H9 (cell line): ENCODE measurements around the gene S100A2. TPM values are rescaled to one million over a fixed set of nuclear protein-coding genes. Genes with fewer than 3 reads are reported as not detected.

Source experiments
- DNase-seq: peaks from one replicate; pipeline ENCODE4 v3.0.0-alpha.2; 2017
- H2AFZ ChIP-seq: one replicate; pipeline ENCODE4 v1.6.1; 2013; ENCODE audit warnings: mild to moderate bottlenecking, low read length, control low read depth, moderate library complexity
- H2AK5ac ChIP-seq: 2 replicates; pipeline ENCODE4 v1.6.1; 2013; ENCODE audit warnings: low read length, control low read depth, mixed read lengths; ENCODE audit not compliant: insufficient read length
- H2BK120ac ChIP-seq: one replicate; pipeline ENCODE4 v1.6.1; 2013; ENCODE audit warnings: low read depth, mild to moderate bottlenecking, low read length, control low read depth, inconsistent platforms; ENCODE audit not compliant: poor library complexity, severe bottlenecking
- H2BK12ac ChIP-seq: 2 replicates; pipeline ENCODE4 v1.6.1; 2013; ENCODE audit warnings: low read length, control low read depth, mixed read lengths, low read depth; ENCODE audit not compliant: insufficient read length
- H2BK15ac ChIP-seq: 2 replicates; pipeline ENCODE4 v1.6.1; 2013; ENCODE audit warnings: low read depth, low read length, control low read depth
- H2BK20ac ChIP-seq: one replicate; pipeline ENCODE4 v1.6.1; 2013; ENCODE audit warnings: low read depth, mild to moderate bottlenecking, low read length, control low read depth, inconsistent platforms; ENCODE audit not compliant: poor library complexity, severe bottlenecking
- H2BK5ac ChIP-seq: 2 replicates; pipeline ENCODE4 v1.6.1; 2013; ENCODE audit warnings: low read length, control low read depth, mixed read lengths; ENCODE audit not compliant: insufficient read length
- H3K14ac ChIP-seq: 2 replicates; pipeline ENCODE4 v1.6.1; 2013; ENCODE audit warnings: low read length, control low read depth; ENCODE audit not compliant: insufficient read depth
- H3K18ac ChIP-seq: 2 replicates; pipeline ENCODE4 v1.6.1; 2013; ENCODE audit warnings: low read depth, mild to moderate bottlenecking, mixed read lengths, low read length, control low read depth; ENCODE audit not compliant: insufficient read length
- H3K23ac ChIP-seq: 2 replicates; pipeline ENCODE4 v1.6.1; 2013; ENCODE audit warnings: low read length, control low read depth, mixed read lengths, low read depth; ENCODE audit not compliant: insufficient read length
- H3K23me2 ChIP-seq: 2 replicates; pipeline ENCODE4 v1.6.1; 2013; ENCODE audit warnings: low read depth, mild to moderate bottlenecking, mixed read lengths, low read length, control low read depth; ENCODE audit not compliant: insufficient read length, poor library complexity, severe bottlenecking
- H3K27ac ChIP-seq: 2 replicates; pipeline ENCODE4 v1.5.1; 2013; ENCODE audit warnings: low read length, control low read depth, mixed read lengths, low read depth; ENCODE audit not compliant: insufficient read length
- H3K27me3 ChIP-seq: 2 replicates; pipeline ENCODE4 v1.6.1; 2013; ENCODE audit warnings: low read length, control low read depth, inconsistent platforms; ENCODE audit not compliant: insufficient read depth
- H3K4ac ChIP-seq: 2 replicates; pipeline ENCODE4 v1.6.1; 2013; ENCODE audit warnings: low read depth, mild to moderate bottlenecking, control low read depth, inconsistent platforms, low read length, moderate library complexity
- H3K4me1 ChIP-seq: 2 replicates; pipeline ENCODE4 v1.6.1; 2013; ENCODE audit warnings: low read length, control low read depth, inconsistent platforms; ENCODE audit not compliant: insufficient read depth
- H3K4me2 ChIP-seq: 2 replicates; pipeline ENCODE4 v1.6.1; 2013; ENCODE audit warnings: low read length, control low read depth, mixed read lengths; ENCODE audit not compliant: insufficient read length, insufficient read depth
- H3K56ac ChIP-seq: 2 replicates; pipeline ENCODE4 v1.6.1; 2013; ENCODE audit warnings: low read depth, mild to moderate bottlenecking, mixed read lengths, low read length, control low read depth; ENCODE audit not compliant: insufficient read length
- H3K79me1 ChIP-seq: 2 replicates; pipeline ENCODE4 v1.6.1; 2013; ENCODE audit warnings: low read depth, mild to moderate bottlenecking, moderate library complexity, low read length, control low read depth, inconsistent platforms; ENCODE audit not compliant: insufficient read depth, poor library complexity, severe bottlenecking
- H3K79me2 ChIP-seq: 2 replicates; pipeline ENCODE4 v1.6.1; 2013; ENCODE audit warnings: low read length, control low read depth, inconsistent platforms; ENCODE audit not compliant: insufficient read depth
- H3K9ac ChIP-seq: 2 replicates; pipeline ENCODE4 v1.6.1; 2013; ENCODE audit warnings: low read length, control low read depth, mixed read lengths; ENCODE audit not compliant: insufficient read length; ENCODE audit errors: extremely low read depth
- H3K9me3 ChIP-seq: one replicate; pipeline ENCODE4 v1.6.1; 2013; ENCODE audit warnings: low read depth, low read length, inconsistent platforms; ENCODE audit not compliant: control insufficient read depth
- H3T11ph ChIP-seq: one replicate; pipeline ENCODE4 v1.6.1; 2013; ENCODE audit warnings: mild to moderate bottlenecking, low read length, control low read depth, inconsistent platforms
- H4K20me1 ChIP-seq: one replicate; pipeline ENCODE4 v1.6.1; 2013; ENCODE audit not compliant: control insufficient read depth, insufficient read length, insufficient read depth
- H4K5ac ChIP-seq: 2 replicates; pipeline ENCODE4 v1.6.1; 2013; ENCODE audit warnings: low read depth, mild to moderate bottlenecking, mixed read lengths, low read length, control low read depth; ENCODE audit not compliant: insufficient read length
- H4K8ac ChIP-seq: replicated peaks from 2 replicates; pipeline ENCODE4 v1.6.1; 2013; ENCODE audit warnings: low read length, control low read depth, mixed read lengths, low read depth; ENCODE audit not compliant: insufficient read length
- H4K91ac ChIP-seq: 2 replicates; pipeline ENCODE4 v1.6.1; 2013; ENCODE audit warnings: low read depth, mild to moderate bottlenecking, moderate library complexity, mixed read lengths, low read length, control low read depth; ENCODE audit not compliant: insufficient read length
- H3K27ac Mint-ChIP-seq, 3 experiments: 2 replicates in 2 of 3; 3 replicates in 1 of 3; pipeline ENCODE4 v1.8.0; 2020 to 2021; ENCODE audit warnings: mixed read lengths in 3 of 3, mild to moderate bottlenecking in 1 of 3, moderate library complexity in 1 of 3
- H3K27me3 Mint-ChIP-seq: 2 replicates; pipeline ENCODE4 v1.8.0; 2021; ENCODE audit warnings: low read depth, mild to moderate bottlenecking, moderate library complexity, mixed read lengths
- H3K36me3 Mint-ChIP-seq, 3 experiments: 2 replicates in 2 of 3; 3 replicates in 1 of 3; pipeline ENCODE4 v1.8.0; 2020 to 2021; ENCODE audit warnings: low read depth in 3 of 3, mixed read lengths in 3 of 3; ENCODE audit not compliant: insufficient read depth in 1 of 3
- H3K4me1 Mint-ChIP-seq, 2 experiments: 2 replicates each; pipeline ENCODE4 v1.8.0; 2020; ENCODE audit warnings: mixed read lengths in 2 of 2
- H3K4me3 Mint-ChIP-seq, 2 experiments: 2 replicates in 1 of 2; 3 replicates in 1 of 2; pipeline ENCODE4 v1.8.0; 2020 to 2021; ENCODE audit warnings: mild to moderate bottlenecking in 2 of 2, mixed read lengths in 2 of 2, moderate library complexity in 1 of 2
- H3K9me3 Mint-ChIP-seq, 2 experiments: 2 replicates in 1 of 2; 3 replicates in 1 of 2; pipeline ENCODE4 v1.8.0; 2020; ENCODE audit warnings: mild to moderate bottlenecking in 2 of 2, mixed read lengths in 2 of 2, moderate library complexity in 1 of 2
- WGBS: extraction: QIAGEN DNeasy Blood & Tissue Kit; methylation state at CpG from one replicate; pipeline ENCODE4 v1.1.7; 2013; ENCODE audit warnings: missing lambda C conversion rate, low lambda C conversion rate, mixed read lengths; ENCODE audit not compliant: insufficient read length; ENCODE audit errors: extremely low coverage; 5-methylcytosine and 5-hydroxymethylcytosine counted together
- total RNA-seq: library from RNA; stranded (reverse); gene quantifications from 2 replicates; pipeline ENCODE4 v1.2.1, GENCODE V29; 2021
- TF ChIP-seq, protein P1 (sequence below): fragments of 200-600 bp; sonication (generic); conservative IDR thresholded peaks from 3 replicates; pipeline ENCODE4 v1.8.0; 2021; ENCODE audit warnings: antibody characterized with exemption, mild to moderate bottlenecking

S100A2 gene
- total RNA-seq, 1 experiment from 2014 or later: 0.57 TPM

DNA sequence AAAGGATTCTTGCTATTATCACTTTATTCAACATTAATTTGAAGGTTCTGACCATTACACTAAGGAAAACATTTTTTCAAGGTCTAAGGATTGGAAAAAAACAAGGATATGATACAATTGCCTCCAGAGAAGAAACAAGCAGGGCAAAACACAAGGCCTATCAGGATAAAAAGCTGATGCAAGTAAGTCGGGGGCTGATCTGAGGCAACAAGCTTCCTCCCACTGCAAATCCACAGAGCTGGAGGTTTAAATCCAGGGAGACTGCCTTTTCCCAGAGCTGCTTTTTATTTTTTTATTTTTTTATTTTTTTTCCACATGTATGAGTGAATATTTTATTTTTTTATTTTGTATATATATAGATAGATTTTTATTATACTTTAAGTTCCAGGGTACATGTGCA is 19.4 kb upstream of the S100A2 start:
- H4K91ac ChIP-seq: no peak overlapping the region
- H4K20me1 ChIP-seq: no peaks in the 10 kb centered on the region
- H3K14ac ChIP-seq: no peak overlapping the region
- H2BK12ac ChIP-seq: no peak overlapping the region
- no peak for DNase-seq
- no peaks in the 10 kb centered on the region for H3K79me1 ChIP-seq
- H3K36me3 Mint-ChIP-seq: no peaks in the 10 kb centered on the region
- no peak overlapping the region for H3K18ac ChIP-seq
- H3K4me1 ChIP-seq: no peaks in the 10 kb centered on the region; the same call in 1 of the 2 replicates
- no peak overlapping the region for H3K23ac ChIP-seq
- H3K27me3 Mint-ChIP-seq: no peaks in the 10 kb centered on the region; the same call in 1 of the 2 replicates
- no peak overlapping the region for H3K27ac ChIP-seq
- no peak overlapping the region for H2BK15ac ChIP-seq
- H3K9ac ChIP-seq: no peak overlapping the region
- TF ChIP-seq, protein P1, sequence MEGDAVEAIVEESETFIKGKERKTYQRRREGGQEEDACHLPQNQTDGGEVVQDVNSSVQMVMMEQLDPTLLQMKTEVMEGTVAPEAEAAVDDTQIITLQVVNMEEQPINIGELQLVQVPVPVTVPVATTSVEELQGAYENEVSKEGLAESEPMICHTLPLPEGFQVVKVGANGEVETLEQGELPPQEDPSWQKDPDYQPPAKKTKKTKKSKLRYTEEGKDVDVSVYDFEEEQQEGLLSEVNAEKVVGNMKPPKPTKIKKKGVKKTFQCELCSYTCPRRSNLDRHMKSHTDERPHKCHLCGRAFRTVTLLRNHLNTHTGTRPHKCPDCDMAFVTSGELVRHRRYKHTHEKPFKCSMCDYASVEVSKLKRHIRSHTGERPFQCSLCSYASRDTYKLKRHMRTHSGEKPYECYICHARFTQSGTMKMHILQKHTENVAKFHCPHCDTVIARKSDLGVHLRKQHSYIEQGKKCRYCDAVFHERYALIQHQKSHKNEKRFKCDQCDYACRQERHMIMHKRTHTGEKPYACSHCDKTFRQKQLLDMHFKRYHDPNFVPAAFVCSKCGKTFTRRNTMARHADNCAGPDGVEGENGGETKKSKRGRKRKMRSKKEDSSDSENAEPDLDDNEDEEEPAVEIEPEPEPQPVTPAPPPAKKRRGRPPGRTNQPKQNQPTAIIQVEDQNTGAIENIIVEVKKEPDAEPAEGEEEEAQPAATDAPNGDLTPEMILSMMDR: no peak
- H2BK5ac ChIP-seq: no peak overlapping the region
- no peak overlapping the region for H3K27ac Mint-ChIP-seq
- peaks cover 9 to 16% of the 10 kb centered on the region in 2 experiments; a peak in 3 of 4 replicates for H3K4me1 Mint-ChIP-seq
- H3K27me3 ChIP-seq: no peaks in the 10 kb centered on the region
- H4K5ac ChIP-seq: no peak overlapping the region
- no peak overlapping the region for H2AK5ac ChIP-seq
- H3K23me2 ChIP-seq: no peaks in the 10 kb centered on the region
- no peak overlapping the region for H3T11ph ChIP-seq
- no peak overlapping the region for H3K4me3 Mint-ChIP-seq
- H3K9me3 Mint-ChIP-seq: no peaks in the 10 kb centered on the region
- no peak overlapping the region for H3K4ac ChIP-seq
- H3K79me2 ChIP-seq: no peaks in the 10 kb centered on the region
- H4K8ac ChIP-seq: no peak overlapping the region
- no peak overlapping the region for H3K56ac ChIP-seq
- H3K9me3 ChIP-seq: no peaks in the 10 kb centered on the region
- H3K4me2 ChIP-seq: no peak overlapping the region
- no peak overlapping the region for H2BK120ac ChIP-seq
- H2AFZ ChIP-seq: no peak overlapping the region
- no peak overlapping the region for H2BK20ac ChIP-seq
- no CpG with 5 or more reads among the region's 1 CpG for WGBS
